M059J (cell line): ENCODE measurements around the gene BMP6. TPM values are rescaled to one million over a fixed set of nuclear protein-coding genes. Genes with fewer than 3 reads are reported as not detected.

Experiments
- total RNA-seq: library from RNA; depleted of rRNA; stranded (reverse); fragments of >200 nt; shearing (Covaris generic); gene quantifications from 2 replicates; pipeline ENCODE4 v1.2.3, GENCODE V29; 2014; rRNA removed

The BMP6 gene
- total RNA-seq, 1 experiment from 2014 or later, result not detected

Other genes with a start within 250 kb of the BMP6 start
- 24.3 and 45.1 TPM in 2 replicates for gene DSP, start 184.4 kb upstream of the BMP6 start, total RNA-seq
- gene SNRNP48, start 135.9 kb upstream of the BMP6 start, total RNA-seq, result 18.8 and 25.4 TPM in 2 replicates
- 445 and 601 TPM in 2 replicates for gene TXNDC5, start 184.7 kb downstream of the BMP6 start, total RNA-seq